Anterior cingulate cortex (tissue), 58 donors: ENCODE results near the gene BCAS1.

Source experiments
- DNase-seq, 58 donors: peaks; one replicate each; lab custom pipeline; 2025; lab: John Stamatoyannopoulos, UW

BCAS1 gene

DNA sequence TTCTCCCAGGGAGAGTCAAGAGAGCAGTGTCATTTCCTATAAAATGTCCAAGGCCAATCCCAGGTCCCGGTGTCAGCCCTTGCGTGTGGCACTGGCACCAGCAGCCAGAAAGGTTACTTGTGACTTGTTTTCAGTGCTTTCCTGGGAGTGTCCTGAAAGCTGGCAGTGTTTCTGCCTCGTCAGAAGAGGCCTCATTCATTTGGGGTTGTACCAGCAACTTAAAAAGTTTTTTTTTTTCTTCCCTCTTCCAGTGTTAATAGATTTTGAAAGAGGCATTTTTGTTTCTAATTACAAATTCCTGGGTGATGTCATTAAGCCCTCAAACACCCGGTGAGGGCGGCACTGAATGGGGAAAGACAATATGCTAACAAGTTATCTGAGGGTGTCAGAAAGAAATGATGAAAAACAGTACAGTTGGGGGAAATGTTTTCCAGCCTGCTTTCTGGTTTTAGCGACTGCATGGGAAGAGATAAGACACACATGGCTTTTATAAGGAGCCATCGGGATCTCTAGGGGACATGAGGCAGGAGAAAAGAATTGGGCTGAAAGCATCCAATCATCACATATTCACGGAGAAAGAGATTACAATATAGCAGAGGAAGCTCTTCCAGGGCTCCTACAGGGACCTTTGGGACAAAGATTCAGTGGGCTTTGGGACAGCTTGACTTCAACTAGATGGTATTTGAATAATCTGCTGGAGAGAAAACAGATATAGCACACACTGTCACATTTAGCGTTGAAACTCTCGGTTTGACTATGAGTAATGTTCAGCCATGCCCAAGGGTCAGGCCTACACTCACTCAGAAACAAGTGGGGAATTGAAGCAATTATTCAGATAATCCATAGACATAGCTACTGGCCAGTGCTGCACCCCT lies 153.0 kb downstream of the BCAS1 start:
- DNase-seq, result peak in 12 of 58 donors; percentile 5 to 55 (median 24)

DNA sequence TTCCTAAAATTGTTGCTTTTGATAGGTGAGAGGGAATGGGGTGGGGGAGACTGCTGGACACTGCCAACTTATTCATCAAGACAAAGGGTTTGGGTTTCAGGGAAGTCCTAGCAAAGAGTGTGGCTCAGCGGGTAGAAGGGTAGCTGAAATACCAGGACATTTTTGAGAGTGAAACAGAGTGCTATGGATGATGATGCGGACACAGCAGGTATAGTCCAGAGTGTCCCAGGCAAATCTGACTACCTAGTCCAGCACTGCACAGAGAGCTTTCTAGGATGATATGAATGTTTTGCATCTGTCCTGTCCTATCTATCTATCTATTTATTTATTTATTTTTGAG lies 154.3 kb downstream of the BCAS1 start:
- no peak for DNase-seq

DNA sequence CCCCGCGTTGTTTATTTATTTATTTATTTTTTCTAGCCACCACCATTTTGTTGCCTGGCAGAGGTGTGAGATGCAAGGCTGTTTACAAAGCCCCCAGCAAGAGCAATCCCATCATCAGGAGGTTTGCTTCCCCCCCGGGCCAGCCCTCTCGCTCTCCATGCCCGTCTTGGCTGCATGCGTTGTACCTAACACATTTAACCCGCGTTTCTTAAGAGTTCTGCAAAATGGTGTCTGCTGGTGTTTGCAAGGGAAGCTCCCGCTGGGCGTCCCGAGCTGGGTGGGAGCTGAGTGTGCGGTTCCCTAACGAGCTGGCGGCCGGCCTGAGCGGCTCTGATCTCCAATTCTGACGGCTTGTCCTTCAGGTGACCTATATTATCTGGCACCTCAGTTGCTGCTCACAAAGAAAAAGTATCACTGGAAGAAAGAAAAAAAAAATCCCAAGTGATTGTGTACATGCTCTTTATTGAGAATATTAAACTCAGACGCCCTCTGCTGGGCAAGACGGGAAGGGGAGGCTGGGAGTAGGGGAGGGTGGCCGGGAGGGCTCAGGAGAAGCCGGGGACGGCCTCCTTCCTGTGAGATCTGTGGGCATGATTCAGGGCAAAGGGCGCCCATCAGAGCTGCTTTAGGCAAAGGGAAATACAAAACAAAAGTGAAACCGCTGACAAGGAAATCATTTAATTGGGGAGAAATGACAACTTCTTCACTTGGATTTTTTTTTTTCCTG lies 154.8 kb downstream of the BCAS1 start:
- DNase-seq, result peak; percentile 37 to 94 (median 84)

DNA sequence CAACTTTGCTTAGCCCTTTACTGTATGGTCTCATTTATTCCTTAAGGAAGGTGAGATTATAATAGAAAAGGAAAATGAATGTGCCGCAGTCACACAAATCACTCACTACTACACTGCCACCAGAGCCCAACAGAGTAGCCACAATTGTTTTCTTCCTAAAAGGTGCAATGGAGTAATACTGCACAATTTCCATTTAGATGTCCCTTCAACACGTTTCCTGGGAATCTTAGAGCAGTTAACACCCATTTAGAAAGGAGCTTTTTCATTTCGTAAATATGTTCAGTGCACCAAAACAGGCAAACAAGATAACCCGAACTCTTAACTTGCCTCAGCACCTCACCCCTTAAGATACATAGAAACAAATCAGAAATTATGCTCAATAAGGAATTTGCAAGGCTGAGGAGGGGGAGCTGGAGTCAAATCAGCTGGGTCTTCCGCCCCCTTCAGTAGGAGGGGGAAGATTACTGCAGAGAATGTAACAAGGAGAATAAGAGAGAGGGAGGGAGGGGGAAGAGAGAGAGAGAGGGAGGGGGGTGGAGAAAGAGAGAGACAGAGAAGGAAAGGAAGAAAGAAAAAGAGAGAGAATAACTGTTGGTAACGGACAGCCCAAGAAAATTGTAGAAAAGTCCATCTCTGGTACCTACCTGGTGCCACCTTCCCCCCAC lies 155.5 kb downstream of the BCAS1 start:
- DNase-seq, result peak in 6 of 58 donors; percentile 11 to 59 (median 42)

- peak in 3 of 58 donors; percentile 7 to 36 (median 25) for DNase-seq
Measured at GRCh38 chr20:53914091-53914780, 156.2 kb downstream of the BCAS1 start.

DNA sequence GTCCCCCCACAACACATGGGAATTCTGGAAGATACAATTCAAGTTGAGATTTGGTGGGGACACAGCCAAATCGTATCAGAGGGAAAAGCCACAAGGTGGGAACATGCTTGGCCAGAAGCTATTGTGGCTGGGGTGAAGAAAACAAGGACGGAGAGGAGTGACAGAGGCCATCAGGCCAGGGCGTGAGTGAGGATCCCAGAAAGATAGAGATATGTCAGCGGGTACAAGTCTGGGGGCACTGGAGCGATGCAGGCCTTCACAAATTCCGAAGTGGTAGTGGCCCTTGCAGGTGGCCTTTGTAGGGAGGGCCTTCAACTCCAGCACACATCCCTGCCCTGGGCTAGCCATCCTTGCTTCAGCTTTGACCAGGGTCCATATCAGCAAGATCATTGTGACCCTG lies 159.1 kb downstream of the BCAS1 start:
- DNase-seq, result no peak

- DNase-seq, result no peak
Measured at GRCh38 chr20:53910351-53911002, 159.9 kb downstream of the BCAS1 start.

- no peak for DNase-seq
Measured at GRCh38 chr20:53907968-53908751, 162.2 kb downstream of the BCAS1 start.

DNA sequence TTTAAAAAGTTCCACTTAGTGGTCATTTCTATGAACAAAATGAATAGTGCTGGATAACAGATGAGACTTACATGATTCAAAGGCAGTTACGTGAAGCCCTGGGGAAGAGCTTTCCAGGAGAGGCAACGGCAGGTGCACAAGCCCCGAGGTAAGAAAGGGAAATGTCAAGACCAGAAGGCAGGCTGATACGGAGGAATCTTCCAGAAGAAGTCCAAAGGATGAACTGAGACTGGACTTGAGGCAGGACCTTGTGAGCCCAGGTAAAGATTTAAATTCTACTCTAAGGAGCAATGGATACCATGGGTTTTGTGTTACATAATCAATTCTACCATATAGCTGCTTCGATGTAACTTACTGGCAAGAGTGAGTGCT lies 164.6 kb downstream of the BCAS1 start:
- no peak for DNase-seq

DNA sequence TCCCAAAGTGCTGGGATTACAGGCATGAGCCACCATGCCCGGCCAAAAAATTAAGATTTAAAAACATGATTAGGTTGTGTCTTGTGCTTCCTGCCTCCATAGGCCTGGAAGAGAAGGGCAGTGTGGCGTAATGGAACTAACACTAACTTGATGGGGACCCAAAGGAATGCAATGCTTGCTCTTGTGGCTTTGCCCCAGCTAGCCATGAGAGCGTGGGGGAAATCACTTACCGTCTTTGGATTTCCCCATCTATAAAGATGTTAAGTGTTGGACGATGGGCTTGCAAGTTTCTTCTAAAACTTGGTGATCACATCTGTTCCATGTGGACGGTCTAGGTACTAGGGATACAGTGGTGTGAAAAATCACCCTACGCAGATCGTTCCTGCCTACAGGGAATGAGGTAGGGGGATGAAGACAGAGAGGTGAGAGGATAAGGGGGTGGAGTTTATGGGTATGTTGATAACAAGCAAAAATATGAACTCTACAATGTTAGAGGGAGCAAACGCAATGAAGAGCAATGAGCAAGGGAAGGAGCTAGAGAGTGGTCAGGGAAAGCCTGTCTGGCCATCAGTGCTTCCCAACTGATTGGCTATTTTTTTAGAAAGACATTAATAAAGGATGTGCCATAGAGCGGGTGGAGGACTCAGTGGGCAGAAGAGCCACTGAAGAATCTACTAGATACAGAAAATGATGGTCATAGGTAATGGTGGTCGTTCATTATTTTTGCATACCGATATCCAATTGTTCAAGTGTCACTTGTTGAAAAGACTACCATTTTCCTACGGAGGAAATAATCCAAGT lies 165.2 kb downstream of the BCAS1 start:
- no peak for DNase-seq

- no peak for DNase-seq
Measured at GRCh38 chr20:53904261-53904660, 166.1 kb downstream of the BCAS1 start.

DNA sequence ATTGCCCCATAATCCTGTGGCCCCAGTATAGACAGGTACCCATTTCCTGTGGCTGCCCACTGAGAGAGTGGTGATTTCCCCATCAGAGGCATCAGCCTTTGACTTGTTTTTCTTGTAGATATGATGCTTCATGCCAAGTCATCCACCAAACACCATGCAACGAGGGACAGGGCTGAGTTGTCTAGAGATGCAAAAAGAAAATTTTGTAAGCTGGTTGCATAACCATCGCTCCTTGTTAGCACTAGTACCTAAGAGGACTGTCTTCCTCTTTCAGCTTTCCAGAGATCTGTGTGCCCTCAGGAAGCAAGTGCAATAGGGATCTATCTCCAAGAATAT lies 166.8 kb downstream of the BCAS1 start:
- no peak for DNase-seq

DNA sequence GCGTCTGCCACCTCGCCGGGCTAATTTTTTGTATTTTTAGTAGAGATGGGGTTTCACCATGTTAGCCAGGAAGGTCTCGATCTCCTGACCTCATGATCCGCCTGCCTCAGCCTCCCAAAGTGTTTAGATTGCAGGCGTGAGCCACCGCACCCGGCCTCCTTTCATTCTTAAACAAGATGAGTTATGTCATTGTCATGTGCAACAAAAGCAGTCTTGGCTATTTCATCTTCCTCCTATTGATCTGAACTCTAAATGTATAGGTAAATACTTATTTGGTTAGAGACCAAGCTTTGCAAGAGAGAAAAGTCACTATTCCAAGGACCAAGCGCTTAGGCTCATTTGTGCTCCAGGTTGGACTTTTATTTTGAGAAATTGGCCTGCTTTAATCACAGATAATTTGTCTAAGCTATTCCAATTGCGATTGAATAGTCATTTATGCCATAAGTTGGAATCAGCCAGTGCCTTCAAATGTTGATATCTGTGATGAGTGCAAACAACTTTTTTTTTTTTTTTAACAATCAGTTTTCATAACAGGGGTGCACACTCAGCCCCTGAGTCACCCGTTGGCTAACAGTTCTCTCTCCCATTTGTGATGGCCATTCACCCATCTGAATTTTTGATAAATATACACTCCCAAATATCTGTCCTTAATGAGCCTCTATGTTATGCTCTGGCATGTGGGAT lies 167.3 kb downstream of the BCAS1 start:
- DNase-seq, result no peak

DNA sequence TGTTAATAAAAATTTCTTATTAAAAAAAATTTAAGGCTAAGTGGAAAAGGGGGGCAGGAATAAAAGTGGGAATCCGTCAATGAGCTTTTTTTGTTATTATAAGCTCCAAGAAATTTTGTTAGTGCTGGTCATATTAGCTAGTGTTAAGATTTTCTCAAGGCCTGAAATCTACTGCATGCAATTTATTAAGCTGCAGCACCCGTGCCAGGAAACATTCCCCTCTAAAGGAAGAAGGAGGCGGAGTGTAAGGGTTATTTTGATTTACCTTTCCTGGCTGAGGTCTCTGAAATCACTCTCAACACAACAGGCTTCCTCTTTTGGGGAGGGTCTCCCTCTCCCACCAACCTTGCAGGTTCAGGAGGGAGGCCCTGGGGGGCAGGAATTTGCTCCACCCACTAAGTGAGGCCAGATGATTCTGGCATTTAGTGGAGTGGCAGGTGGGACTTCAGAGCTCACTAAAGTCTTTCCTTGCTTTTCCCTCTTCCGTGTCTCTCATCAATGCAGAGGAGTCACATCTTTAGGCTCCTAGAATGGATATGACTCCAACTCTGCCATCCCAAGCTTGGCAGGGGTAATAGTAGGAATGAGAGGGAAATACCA lies 168.8 kb downstream of the BCAS1 start:
- DNase-seq, result no peak

DNA sequence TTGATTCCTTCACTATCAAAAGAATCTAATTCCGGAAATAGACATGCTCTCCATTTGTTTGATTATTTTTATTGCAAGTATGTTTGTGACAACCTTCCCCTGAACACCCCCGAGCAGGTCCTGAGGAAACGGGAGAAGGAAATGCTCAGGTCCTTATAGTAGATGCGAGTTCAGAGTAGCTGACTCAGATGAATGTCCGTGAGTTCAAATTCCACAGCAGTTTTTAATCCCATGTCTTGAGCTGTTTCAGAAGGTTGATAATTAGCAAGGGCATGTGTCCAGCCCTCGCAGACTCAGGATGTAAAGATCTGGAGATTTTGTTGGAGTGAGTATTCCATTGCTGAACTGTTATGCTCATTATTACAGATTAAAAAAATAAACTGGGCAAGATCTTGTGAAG lies 169.3 kb downstream of the BCAS1 start:
- DNase-seq, result no peak

- no peak for DNase-seq
Measured at GRCh38 chr20:53900380-53900999, 169.9 kb downstream of the BCAS1 start.
